ENCODE data around the gene ABCD1.

ABCD1 gene

DNA sequence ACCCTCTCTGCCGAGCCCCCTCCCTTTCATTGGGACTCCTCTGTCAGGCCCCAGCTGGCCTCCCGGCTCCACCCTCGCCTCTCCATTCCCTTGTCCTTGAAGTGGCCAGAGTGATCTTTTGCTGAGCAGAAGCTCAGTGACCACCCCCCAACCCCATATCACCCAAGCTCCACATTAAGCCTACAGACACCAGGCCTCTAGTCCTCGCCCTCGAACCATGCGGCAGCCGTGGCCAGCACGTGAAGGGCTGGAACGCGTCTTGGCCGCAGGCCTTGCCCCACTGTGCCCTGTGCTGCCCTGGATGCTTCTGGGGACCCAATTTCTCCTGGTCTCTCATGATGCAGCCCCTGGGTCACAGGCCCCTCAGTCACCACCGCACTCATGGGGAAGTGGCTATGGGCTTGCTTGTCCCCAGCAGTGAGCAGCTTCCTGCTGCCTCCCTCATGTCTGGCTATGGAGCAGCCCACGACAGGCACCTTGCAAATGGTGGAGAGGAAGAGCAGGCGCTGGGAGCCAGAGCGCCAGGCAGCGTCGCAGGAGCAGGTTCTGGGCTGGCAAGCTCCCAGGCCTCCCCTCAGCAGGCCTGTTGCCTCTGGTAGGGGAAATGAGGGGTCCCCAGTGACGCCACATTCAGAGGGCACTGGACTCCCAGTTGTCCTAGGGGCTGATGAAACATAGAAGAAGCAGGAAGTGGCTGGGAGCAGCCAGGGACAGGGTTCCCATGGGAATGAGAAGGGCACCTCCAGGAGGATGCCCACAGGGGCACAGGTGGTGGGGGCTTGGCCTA is 55.4 kb downstream of the ABCD1 start:
- ChIA-PET CTCF (interaction anchor here (0.6 to 1.2 kb wide), 7 partner anchors 17 to 128 kb away, joined by 3 to 4 read pairs (median 3); no protein-coding TSS in a partner anchor), POLR2A (interaction anchor here (0.7 to 3.3 kb wide), 3 partner anchors 14 to 148 kb away, joined by 3 to 16 read pairs (median 8); partner anchors contain the start of genes IDH3G and SSR4)
- Histone ChIP-seq H3K4me1 (ENCODE audit: control insufficient read depth, insufficient read depth, low read length) (no peaks in the 10 kb centered on the region), H3K4me3 (ENCODE audit: low read depth, low read length) (no peak overlapping the region), H3K27ac (ENCODE audit: extremely low read depth, low read depth, low read length) (no peak overlapping the region), H3K36me3 (ENCODE audit: control insufficient read depth in 2 of 2, insufficient read depth in 1 of 2, low read length in 2 of 2) (peaks cover 0 to 4% of the 10 kb centered on the region in 2 experiments; a peak in 1 of 3 replicates), H3K9me3 (ENCODE audit: control insufficient read depth, insufficient read depth, low read depth, low read length) (no peaks in the 10 kb centered on the region)
- TF ChIP-seq ZNF416 (tag by site-specific recombination; IDR thresholded peaks at IDR 0.05) = no peak
- no peak for TF ChIP-seq HOXA7 (CRISPR knock-in tag; IDR thresholded peaks at IDR 0.05; ENCODE audit: borderline replicate concordance)
- TF ChIP-seq ZSCAN16 (tag by site-specific recombination; IDR thresholded peaks at IDR 0.05) = no peak
- TF ChIP-seq MEIS1 (CRISPR knock-in tag; IDR thresholded peaks at IDR 0.05; ENCODE audit: borderline replicate concordance) = no peak
- TF ChIP-seq, protein P1, sequence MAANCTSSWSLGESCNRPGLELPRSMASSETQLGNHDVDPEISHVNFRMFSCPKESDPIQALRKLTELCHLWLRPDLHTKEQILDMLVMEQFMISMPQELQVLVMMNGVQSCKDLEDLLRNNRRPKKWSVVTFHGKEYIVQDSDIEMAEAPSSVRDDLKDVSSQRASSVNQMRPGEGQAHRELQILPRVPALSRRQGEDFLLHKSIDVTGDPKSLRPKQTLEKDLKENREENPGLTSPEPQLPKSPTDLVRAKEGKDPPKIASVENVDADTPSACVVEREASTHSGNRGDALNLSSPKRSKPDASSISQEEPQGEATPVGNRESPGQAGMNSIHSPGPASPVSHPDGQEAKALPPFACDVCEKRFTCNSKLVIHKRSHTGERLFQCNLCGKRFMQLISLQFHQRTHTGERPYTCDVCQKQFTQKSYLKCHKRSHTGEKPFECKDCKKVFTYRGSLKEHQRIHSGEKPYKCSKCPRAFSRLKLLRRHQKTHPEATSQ (tag by site-specific recombination; IDR thresholded peaks at IDR 0.05) = no peak

DNA sequence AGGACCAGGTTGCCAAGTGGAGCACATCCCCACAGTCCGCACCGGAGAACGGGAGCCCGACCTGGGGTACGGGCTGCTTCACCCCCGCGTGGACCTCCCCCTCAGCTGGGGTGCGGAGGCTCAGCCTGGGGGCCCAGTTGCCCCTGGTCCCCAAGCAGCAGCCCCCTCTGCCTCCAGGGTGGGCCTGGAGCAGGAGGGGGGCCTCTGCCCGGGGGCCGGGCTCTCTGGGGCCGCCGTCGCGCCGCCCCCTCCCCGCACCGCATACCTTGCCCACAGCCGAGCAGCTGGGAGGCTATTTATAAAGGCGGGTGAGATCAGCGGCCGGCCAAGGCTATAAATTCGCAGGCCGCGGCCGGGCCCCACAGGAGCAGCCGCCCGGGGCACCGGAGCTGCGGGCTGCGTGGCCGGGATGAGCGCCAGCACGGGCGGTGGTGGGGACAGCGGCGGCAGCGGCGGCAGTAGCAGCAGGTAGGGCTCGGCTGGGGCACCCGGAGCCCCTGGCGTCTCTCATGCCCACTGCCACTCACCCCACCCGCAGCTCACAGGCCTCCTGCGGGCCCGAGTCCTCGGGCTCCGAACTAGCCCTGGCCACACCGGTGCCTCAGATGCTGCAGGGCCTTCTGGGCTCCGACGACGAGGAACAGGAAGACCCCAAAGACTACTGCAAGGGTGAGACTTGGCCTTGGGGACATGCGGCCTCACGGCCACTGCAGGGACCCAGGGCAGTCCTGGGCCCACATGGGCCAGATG is 56.2 kb downstream of the ABCD1 start, which contains the start of gene SRPK3:
SRPK3 (plus strand) TSS at position 364 of the 750 bp plus-strand sequence; CDS start at position 410, 46 bp downstream.
- POLR2A ChIA-PET = interaction anchor here (0.7 to 3.3 kb wide), 4 partner anchors 13 to 23 kb away, joined by 3 to 16 read pairs (median 5); partner anchors contain the start of genes IDH3G and SSR4
- H3K36me3 ChIP-seq (ENCODE audit: control insufficient read depth in 2 of 2, insufficient read depth in 1 of 2, low read length in 2 of 2) = peaks cover 0 to 11% of the 10 kb centered on the region in 2 experiments; a peak in 1 of 3 replicates
- no peak within 1 kb of the TSS for H3K4me3 ChIP-seq (ENCODE audit: low read depth, low read length)
- H3K27ac ChIP-seq (ENCODE audit: extremely low read depth, low read depth, low read length) = no peak within 1 kb of the TSS
- H3K4me1 ChIP-seq (ENCODE audit: control insufficient read depth, insufficient read depth, low read length) = no peaks in the 10 kb centered on the region
- H3K9me3 ChIP-seq (ENCODE audit: control insufficient read depth, insufficient read depth, low read depth, low read length) = no peaks in the 10 kb centered on the region
- CTCF ChIA-PET = interaction anchor here (0.7 kb wide), 1 partner anchor 83 kb away, joined by 4 read pairs; no protein-coding TSS in a partner anchor
- TF ChIP-seq, protein P2, sequence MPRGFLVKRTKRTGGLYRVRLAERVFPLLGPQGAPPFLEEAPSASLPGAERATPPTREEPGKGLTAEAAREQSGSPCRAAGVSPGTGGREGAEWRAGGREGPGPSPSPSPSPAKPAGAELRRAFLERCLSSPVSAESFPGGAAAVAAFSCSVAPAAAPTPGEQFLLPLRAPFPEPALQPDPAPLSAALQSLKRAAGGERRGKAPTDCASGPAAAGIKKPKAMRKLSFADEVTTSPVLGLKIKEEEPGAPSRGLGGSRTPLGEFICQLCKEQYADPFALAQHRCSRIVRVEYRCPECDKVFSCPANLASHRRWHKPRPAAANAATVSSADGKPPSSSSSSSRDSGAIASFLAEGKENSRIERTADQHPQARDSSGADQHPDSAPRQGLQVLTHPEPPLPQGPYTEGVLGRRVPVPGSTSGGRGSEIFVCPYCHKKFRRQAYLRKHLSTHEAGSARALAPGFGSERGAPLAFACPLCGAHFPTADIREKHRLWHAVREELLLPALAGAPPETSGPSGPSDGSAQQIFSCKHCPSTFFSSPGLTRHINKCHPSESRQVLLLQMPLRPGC (tag by site-specific recombination; IDR thresholded peaks at IDR 0.05) = no peak
- peak; percentile 30; the same call in 1 of the 2 replicates for TF ChIP-seq ZIC2 (tag by site-specific recombination; IDR thresholded peaks at IDR 0.05)
- TF ChIP-seq ZBTB20 (tag by site-specific recombination; IDR thresholded peaks at IDR 0.05) = no peak
- no peak for TF ChIP-seq ZNF174 (tag by site-specific recombination; IDR thresholded peaks at IDR 0.05)
- TF ChIP-seq, protein P3, sequence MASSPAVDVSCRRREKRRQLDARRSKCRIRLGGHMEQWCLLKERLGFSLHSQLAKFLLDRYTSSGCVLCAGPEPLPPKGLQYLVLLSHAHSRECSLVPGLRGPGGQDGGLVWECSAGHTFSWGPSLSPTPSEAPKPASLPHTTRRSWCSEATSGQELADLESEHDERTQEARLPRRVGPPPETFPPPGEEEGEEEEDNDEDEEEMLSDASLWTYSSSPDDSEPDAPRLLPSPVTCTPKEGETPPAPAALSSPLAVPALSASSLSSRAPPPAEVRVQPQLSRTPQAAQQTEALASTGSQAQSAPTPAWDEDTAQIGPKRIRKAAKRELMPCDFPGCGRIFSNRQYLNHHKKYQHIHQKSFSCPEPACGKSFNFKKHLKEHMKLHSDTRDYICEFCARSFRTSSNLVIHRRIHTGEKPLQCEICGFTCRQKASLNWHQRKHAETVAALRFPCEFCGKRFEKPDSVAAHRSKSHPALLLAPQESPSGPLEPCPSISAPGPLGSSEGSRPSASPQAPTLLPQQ (tag by site-specific recombination; IDR thresholded peaks at IDR 0.05) = peak; percentile 81; the same call in 1 of the 2 replicates
- peak; percentile 65; the same call in 1 of the 2 replicates for TF ChIP-seq GLIS2 (tag by site-specific recombination; IDR thresholded peaks at IDR 0.05)
- TF ChIP-seq GFI1B (tag by site-specific recombination; IDR thresholded peaks at IDR 0.05) = no peak
- peak; percentile 36; the same call in 1 of the 2 replicates for TF ChIP-seq ZFP69B (tag by site-specific recombination; IDR thresholded peaks at IDR 0.05)
- TF ChIP-seq, protein P4, sequence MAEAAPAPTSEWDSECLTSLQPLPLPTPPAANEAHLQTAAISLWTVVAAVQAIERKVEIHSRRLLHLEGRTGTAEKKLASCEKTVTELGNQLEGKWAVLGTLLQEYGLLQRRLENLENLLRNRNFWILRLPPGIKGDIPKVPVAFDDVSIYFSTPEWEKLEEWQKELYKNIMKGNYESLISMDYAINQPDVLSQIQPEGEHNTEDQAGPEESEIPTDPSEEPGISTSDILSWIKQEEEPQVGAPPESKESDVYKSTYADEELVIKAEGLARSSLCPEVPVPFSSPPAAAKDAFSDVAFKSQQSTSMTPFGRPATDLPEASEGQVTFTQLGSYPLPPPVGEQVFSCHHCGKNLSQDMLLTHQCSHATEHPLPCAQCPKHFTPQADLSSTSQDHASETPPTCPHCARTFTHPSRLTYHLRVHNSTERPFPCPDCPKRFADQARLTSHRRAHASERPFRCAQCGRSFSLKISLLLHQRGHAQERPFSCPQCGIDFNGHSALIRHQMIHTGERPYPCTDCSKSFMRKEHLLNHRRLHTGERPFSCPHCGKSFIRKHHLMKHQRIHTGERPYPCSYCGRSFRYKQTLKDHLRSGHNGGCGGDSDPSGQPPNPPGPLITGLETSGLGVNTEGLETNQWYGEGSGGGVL (tag by site-specific recombination; IDR thresholded peaks at IDR 0.05) = no peak
- TF ChIP-seq GLIS1 (tag by site-specific recombination; IDR thresholded peaks at IDR 0.05) = peak; percentile 62
- TF ChIP-seq ZSCAN23 (tag by site-specific recombination; IDR thresholded peaks at IDR 0.05) = no peak
- peak; percentile 77; the same call in 1 of the 2 replicates for TF ChIP-seq ZNF449 (tag by site-specific recombination; IDR thresholded peaks at IDR 0.05)
- no peak for TF ChIP-seq SALL2 (tag by site-specific recombination; IDR thresholded peaks at IDR 0.05; ENCODE audit: borderline replicate concordance)
- no peak for TF ChIP-seq CTCF (tag by site-specific recombination; IDR thresholded peaks at IDR 0.05)

All from HEK293 (cell line).